Liver (tissue), 3 donors: ENCODE data around the gene RRP12.

ENCODE experiments used
- CTCF ChIP-seq: fragments of 150-350 bp; IDR thresholded peaks from 2 replicates; pipeline ENCODE4 v1.5.1; 2017; ENCODE audit warnings: improper control_type of control experiment, low read depth, low read length; ENCODE audit not compliant: missing input control
- EGR1 ChIP-seq, 2 donors: IDR thresholded peaks; 2 replicates each; pipeline ENCODE4 v1.6.1; 2016 to 2018; ENCODE audit warnings: antibody characterized with exemption in 2 of 2, low read depth in 2 of 2
- GABPA ChIP-seq, 2 donors: IDR thresholded peaks in 1 of 2; conservative IDR thresholded peaks in 1 of 2; 2 replicates each; pipeline ENCODE4 v1.6.1; 2016; ENCODE audit warnings: antibody characterized with exemption in 2 of 2, mild to moderate bottlenecking in 1 of 2, moderate library complexity in 1 of 2
- HNF4A ChIP-seq, 2 donors: conservative IDR thresholded peaks; 2 replicates each; pipeline ENCODE4 v1.6.1; 2016; ENCODE audit warnings: antibody characterized with exemption in 2 of 2, mild to moderate bottlenecking in 2 of 2
- JUND ChIP-seq, 2 donors: IDR thresholded peaks; 2 replicates each; pipeline ENCODE4 v1.6.1; 2016; ENCODE audit warnings: antibody characterized with exemption in 2 of 2
- RAD21 ChIP-seq, 2 donors: IDR thresholded peaks; 2 replicates each; pipeline ENCODE4 v1.6.1; 2016; ENCODE audit warnings: antibody characterized with exemption in 2 of 2, mild to moderate bottlenecking in 2 of 2
- REST ChIP-seq: IDR thresholded peaks from 2 replicates; pipeline ENCODE4 v1.6.1; 2016; ENCODE audit warnings: antibody characterized with exemption, mild to moderate bottlenecking
- RXRA ChIP-seq, 2 donors: IDR thresholded peaks; 2 replicates each; pipeline ENCODE4 v1.6.1; 2017 to 2018; ENCODE audit warnings: antibody characterized with exemption in 2 of 2, mild to moderate bottlenecking in 1 of 2
- YY1 ChIP-seq: IDR thresholded peaks from 2 replicates; pipeline ENCODE4 v1.6.1; 2016; ENCODE audit warnings: antibody characterized with exemption, mild to moderate bottlenecking
- TF ChIP-seq, protein P1 (sequence below): IDR thresholded peaks from 2 replicates; pipeline ENCODE4 v1.6.1; 2016; ENCODE audit warnings: antibody characterized with exemption
- TF ChIP-seq, protein P2 (sequence below): IDR thresholded peaks from 2 replicates; pipeline ENCODE4 v1.6.1; 2016; ENCODE audit warnings: antibody characterized with exemption
- TF ChIP-seq, protein P3 (sequence below): IDR thresholded peaks from 2 replicates; pipeline ENCODE4 v1.6.1; 2016; ENCODE audit warnings: antibody characterized with exemption
- donor health status: healthy.
- donor health status: healthy.

DNA sequence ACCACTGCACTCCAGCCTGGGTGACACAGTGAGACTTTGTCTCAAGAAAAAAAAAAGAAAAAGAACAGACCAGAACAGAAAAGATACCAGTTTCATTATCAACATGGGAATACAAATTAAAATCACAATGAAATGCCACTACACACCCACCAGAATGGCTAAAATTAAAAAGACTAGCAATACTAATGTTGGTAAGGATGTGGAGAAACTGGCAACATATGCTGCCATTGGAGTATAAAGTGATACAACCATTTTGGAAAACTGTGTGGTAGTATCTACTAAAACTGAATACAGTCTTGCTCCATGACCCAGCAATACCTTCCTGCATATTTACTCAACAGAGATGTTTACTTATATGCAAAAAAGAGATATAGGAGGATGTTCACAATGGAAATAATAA is 2.9 kb upstream of the RRP12 start:
- no peak for TF ChIP-seq CTCF
- no peak for TF ChIP-seq JUND (IDR thresholded peaks at IDR 0.05)
- no peak for TF ChIP-seq REST
- no peak for TF ChIP-seq HNF4A (conservative IDR thresholded peaks at IDR 0.05)
- no peak for TF ChIP-seq YY1
- TF ChIP-seq EGR1 (IDR thresholded peaks at IDR 0.05; ENCODE audit: low read depth in 2 of 2), result no peak
- TF ChIP-seq, protein P1, sequence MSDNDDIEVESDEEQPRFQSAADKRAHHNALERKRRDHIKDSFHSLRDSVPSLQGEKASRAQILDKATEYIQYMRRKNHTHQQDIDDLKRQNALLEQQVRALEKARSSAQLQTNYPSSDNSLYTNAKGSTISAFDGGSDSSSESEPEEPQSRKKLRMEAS, result no peak
- TF ChIP-seq GABPA (IDR thresholded peaks at IDR 0.05 in 1 of 2, conservative IDR thresholded peaks at IDR 0.05 in 1 of 2), result no peak
- TF ChIP-seq RXRA (IDR thresholded peaks at IDR 0.05), result no peak
- TF ChIP-seq, protein P2, sequence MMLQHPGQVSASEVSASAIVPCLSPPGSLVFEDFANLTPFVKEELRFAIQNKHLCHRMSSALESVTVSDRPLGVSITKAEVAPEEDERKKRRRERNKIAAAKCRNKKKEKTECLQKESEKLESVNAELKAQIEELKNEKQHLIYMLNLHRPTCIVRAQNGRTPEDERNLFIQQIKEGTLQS, result no peak
- TF ChIP-seq, protein P3, sequence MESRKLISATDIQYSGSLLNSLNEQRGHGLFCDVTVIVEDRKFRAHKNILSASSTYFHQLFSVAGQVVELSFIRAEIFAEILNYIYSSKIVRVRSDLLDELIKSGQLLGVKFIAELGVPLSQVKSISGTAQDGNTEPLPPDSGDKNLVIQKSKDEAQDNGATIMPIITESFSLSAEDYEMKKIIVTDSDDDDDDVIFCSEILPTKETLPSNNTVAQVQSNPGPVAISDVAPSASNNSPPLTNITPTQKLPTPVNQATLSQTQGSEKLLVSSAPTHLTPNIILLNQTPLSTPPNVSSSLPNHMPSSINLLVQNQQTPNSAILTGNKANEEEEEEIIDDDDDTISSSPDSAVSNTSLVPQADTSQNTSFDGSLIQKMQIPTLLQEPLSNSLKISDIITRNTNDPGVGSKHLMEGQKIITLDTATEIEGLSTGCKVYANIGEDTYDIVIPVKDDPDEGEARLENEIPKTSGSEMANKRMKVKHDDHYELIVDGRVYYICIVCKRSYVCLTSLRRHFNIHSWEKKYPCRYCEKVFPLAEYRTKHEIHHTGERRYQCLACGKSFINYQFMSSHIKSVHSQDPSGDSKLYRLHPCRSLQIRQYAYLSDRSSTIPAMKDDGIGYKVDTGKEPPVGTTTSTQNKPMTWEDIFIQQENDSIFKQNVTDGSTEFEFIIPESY, result no peak
- no peak for TF ChIP-seq RAD21 (IDR thresholded peaks at IDR 0.05)
